GM18520 (cell line): Measurements from ENCODE around the gene TMEM252.

Experiments used
- ATAC-seq: cut with Tn5 transposase; IDR thresholded peaks from one replicate; pipeline ENCODE4 v1.9.1; 2021; ENCODE audit not compliant: unreplicated experiment

TMEM252 gene

DNA sequence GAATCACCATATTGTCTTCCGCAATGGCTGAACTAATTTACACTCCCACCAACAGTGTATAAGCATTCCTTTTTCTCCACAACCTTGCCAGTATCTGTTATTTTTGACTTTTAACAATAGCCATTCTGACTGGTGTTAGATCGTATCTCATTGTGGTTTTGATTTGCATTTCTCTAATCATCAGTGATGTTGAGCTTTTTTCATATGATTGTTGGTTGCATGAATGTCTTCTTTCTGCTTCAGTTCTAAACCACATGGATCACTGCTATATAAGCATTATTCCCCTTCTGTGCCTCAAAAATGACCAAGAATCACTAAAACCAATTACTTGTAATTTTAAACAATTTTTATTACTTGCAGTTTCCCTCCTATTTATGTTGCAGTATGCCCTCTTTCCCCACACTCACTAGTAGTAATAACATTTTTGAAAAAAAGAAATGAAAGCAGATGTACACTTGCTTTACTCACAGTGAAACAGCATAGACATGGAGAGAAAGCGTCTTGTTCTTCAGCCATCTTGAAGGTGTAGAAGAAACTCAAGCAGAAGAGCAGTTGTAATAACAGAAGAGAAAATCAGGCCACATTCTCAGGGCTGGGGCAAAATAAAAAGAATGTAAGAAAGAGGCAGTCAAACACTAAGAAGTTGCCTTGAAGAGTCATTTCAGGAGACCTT, 4.5 kb upstream of the TMEM252 start:
- ATAC-seq: no peak

DNA sequence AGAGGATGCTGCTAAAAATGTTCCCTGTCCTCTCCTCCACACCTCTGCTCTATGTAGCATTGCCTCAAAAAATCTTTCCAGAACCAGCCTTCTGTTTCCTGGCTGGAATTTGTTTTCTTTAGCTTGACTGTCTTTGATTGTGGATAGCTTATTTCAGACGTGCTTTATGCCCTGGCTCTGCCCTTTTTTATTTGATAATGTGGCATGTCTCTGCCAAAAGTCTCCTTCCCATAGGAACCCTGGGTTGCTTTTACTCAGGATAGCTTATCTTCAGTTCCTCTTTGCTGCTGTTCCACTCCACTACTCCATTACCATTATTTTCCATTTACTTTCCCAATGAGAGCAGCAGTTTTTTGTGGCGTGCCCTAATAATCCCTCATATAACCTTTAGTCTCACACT, 885 bp upstream of the TMEM252 start:
- ATAC-seq: no peak

- no peak for ATAC-seq
These were observed 2.5 kb downstream of the TMEM252 start for GRCh38 chr9:68538200-68538599.

DNA sequence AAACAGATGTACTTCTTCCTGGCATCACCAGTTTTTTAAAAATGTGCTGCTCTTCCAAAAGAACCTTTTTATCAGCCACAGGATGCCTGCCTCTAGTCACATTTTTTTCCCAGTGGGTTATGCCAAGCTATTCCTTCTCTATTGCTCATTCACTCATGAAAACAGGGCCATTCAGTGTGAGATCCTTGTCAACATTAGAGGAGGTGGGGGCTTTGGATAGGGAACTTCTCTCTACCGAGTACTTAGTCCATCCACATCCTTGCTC, 3.1 kb downstream of the TMEM252 start:
- no peak for ATAC-seq

- no peak for ATAC-seq
These were observed 3.6 kb downstream of the TMEM252 start for GRCh38 chr9:68536876-68537615.

- no peak for ATAC-seq
These were observed 7.0 kb downstream of the TMEM252 start for GRCh38 chr9:68533678-68534077.

DNA sequence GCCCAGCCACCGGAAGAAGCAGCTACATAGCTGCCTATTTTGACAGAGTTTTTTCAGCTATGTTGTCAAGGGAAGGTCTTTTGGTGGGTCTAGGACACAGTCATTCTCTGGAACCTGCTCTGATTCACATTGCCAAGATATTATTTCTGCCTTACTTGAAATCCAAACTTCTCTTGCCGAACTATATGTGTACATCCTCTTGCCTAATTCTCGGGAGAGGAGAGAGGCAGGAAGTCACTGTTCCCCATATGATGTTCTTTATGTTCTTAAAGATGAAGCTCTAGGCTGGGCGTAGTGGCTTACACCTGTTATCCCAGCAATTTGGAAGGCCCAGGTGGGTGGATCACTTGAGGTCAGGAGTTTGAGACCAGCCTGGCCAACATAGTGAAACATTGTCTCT, 8.6 kb downstream of the TMEM252 start:
- ATAC-seq: no peak

DNA sequence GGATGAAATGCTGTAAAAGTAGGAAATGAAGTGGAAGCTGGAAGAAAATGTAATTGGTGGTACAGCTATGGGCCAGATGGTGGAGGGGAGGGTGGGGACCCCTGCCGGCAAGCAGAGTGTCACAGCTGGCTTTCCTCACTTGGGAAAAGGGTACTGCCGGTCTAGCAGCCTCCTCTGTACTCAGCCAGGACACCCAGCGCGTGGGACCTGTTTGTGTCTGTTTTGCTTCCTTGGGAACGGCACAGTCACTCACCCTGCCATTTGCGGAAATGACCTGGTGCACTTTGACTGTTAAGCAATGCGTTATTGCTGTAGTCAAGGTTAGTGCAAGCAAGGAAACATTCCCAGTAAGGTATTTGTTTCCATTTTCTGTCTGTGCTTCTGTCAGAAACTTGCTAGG, 10.1 kb downstream of the TMEM252 start:
- no peak for ATAC-seq

- ATAC-seq: no peak
These were observed 17.2 kb downstream of the TMEM252 start for GRCh38 chr9:68523367-68523936.

DNA sequence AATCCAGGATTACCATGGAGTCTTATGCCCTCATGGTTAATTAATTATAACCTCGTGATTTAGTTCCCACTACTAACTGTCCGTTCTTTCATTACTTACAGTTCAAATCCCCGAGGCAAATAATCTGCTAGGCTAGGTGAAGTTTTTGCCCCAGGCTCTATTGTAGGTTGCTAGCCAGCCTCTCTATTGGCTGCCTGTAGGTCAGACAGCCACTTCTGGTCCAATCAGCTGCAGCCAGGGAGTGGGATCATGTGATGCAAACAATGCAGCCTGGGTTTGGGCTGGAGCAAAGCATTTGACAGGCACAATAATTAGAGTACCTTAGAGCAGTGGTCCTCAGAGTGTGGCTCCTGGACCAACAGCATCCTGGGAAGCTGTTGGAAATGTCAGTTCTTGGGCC, 17.7 kb downstream of the TMEM252 start:
- no peak for ATAC-seq

- no peak for ATAC-seq
These were observed 18.6 kb downstream of the TMEM252 start for GRCh38 chr9:68522131-68522530.

DNA sequence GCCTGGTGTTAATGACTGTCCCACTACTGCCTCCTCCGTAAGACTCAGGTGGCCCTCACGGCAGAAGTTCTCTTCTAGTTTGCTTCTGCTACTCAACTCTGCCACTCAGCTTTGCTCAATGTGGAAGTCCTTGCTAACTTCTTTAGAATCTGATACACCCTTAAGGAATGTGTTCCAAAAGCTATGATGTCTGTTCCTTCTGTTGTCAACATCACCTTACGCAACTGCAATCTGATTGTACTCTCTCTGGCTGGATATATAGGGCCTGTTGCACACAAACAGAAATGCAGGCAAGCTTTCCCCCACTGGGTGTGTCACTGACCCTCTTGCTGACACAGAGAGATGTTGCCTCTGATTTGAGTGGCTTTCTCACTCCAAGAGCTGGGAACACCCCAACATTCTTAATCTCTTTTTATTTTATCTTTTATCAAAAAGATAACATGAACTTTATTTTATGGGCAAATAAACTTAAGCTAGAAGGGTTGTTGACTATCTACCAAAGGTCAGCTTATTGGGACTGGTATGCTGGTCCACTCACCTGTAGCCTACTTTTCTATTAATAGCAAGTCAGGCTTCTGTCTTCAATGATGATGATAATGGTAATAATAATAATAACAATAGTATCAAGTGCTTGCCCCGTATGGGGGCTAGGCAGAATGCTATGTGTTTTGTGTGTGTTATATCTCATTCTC, 25.2 kb downstream of the TMEM252 start:
- no peak for ATAC-seq

DNA sequence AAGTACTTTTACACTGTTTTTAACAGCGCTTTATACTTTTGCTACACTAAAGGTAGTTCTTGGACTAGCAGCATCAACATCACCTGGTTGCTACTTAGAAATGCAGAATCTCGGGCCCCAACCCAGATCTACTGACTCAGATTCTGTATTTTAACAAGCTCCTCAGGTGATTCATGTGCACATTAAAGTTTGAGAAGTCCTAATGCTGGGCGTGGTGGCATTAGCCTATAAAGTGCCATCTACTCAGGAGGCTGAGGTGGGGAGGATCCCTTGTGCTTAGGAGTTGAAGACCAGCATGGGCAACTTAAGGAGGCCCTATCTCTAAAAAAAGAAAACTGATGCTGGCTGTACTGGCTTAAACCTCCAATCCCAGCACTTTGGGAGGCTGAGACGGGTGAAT, 26.7 kb downstream of the TMEM252 start:
- no peak for ATAC-seq

- ATAC-seq: no peak
These were observed 27.3 kb downstream of the TMEM252 start for GRCh38 chr9:68513385-68513784.

DNA sequence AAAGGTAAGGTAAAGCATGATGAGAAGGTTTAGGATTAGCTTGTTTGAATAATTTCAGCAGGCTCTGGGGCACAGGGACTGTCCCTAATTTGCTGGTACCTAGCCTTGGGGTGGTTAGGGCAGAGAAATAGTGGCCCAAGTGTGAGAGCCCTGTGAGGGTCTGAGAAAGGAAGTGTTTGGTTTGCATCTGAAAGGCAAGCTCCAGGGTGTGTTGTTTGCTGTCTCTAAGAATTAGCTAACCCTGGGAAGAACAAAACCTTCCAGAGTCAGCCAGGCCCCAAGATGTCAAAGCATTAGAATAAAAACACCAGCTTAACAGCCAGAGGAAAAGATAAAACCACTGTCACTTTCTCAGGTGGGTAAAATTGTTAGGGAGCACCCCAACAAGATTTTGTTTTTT, 31.0 kb downstream of the TMEM252 start:
- ATAC-seq: no peak

GRCh38 chr9:68508547-68508946, 32.1 kb downstream of the TMEM252 start:
- ATAC-seq: no peak

- no peak for ATAC-seq
These were observed 32.9 kb downstream of the TMEM252 start for GRCh38 chr9:68507806-68508145.

DNA sequence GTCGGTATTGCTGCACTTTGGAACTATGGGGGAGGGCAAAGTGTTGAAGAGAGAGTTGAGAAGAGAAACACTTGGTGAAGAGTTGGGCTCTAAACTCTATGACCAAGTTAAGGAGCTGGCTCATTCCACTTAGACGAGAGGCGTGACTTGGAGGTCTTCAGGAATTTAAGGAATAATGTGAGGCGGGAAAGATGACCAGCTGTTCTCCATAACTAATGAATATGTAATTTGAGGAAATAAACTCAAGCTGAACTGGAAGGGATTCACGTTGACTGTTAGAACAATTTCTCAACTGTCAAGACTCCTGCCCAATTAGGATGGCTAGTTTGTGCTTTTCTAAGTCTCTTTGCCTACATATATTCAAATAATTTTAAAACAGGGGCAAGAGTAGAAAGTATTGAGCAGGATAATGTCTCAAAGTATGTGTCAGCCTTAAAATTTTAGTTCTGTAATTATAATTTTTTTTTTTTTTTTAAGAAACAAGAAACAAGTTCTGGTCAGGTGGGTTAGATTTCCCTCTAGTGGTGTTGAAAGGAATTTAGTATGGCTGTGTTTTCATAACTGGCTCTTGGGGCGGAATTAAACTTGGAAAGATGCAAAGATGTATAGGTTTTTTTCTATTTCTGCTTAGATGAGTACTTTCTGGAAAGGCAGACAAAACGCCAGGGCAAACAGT, 33.4 kb downstream of the TMEM252 start:
- ATAC-seq: no peak

- ATAC-seq: no peak
These were observed 34.1 kb downstream of the TMEM252 start for GRCh38 chr9:68506551-68506950.

DNA sequence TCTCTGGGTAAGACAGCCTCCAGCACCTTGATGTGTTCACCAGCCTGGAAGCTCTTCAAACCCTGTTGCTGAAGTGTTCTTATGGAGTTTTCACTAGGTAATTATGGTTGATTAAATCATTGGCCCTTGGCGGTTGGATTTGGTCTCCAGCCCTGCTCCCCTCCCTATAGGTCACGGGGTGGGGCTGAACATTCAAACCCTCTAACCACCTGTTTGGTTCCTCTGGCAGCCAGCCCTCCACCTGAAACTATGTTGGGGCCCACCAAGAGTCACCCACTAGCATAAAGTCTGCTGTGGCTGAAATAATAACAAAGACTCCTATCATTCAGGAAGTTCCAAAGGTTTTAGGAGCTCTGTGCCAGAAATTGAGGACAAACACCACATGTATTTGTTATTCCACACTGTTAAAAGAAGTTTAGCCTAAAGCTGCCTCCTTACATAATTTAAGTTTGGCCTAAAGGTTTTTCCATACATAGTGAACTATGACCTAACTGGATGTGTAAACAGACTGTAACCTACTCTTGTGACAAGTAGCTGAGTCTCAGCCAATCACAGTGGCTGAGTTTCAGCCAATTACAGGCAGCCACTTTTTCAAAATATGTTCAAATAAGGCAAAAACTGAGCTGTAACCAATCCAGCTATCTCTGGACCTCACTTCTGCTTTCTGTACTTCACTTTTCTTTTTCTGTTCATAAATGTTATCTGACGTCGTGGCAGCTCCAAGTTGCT, 34.8 kb downstream of the TMEM252 start:
- no peak for ATAC-seq

- no peak for ATAC-seq
These were observed 38.4 kb downstream of the TMEM252 start for GRCh38 chr9:68502279-68502678.
